HL-60 (cell line): ENCODE data around the gene BIVM.
"Not testable (repeated sequence)": the region's sequence is repeated elsewhere in the genome, so short reads cannot be mapped to it uniquely, and the experiment has no call there.

Experiments used
- DNase-seq, 2 experiments: peaks; one replicate each; pipeline ENCODE4 v3.0.0-alpha.2; 2010 to 2020; ENCODE audit warnings: low read depth in 1 of 2, low spot score in 1 of 2
- H3K27ac ChIP-seq: fragments of 250-450 bp; sonication (Bioruptor Pico); replicated peaks from 2 replicates; pipeline ENCODE4 v1.5.1; 2020; ENCODE audit warnings: mild to moderate bottlenecking, moderate library complexity
- H3K27me3 ChIP-seq: fragments of 250-450 bp; sonication (Bioruptor Pico); 2 replicates; pipeline ENCODE4 v1.5.1; 2021; ENCODE audit warnings: mild to moderate bottlenecking, moderate library complexity; ENCODE audit not compliant: insufficient read depth, poor library complexity, severe bottlenecking
- H3K4me3 ChIP-seq: replicated peaks from 2 replicates; pipeline ENCODE4 v1.5.1; 2011; ENCODE audit warnings: mild to moderate bottlenecking, control low read depth, low read length; ENCODE audit not compliant: insufficient read depth
- CTCF ChIP-seq: IDR thresholded peaks from one replicate; pipeline ENCODE4 v1.5.1; 2011; ENCODE audit warnings: low read length, control low read depth, inconsistent platforms; ENCODE audit not compliant: insufficient read depth
- GABPA ChIP-seq: IDR thresholded peaks from 2 replicates; pipeline ENCODE4 v1.6.1; 2012; ENCODE audit warnings: low read depth
- POLR2AphosphoS5 ChIP-seq: IDR thresholded peaks from 2 replicates; pipeline ENCODE4 v1.6.1; 2012; ENCODE audit warnings: low read depth
- REST ChIP-seq: IDR thresholded peaks from 2 replicates; pipeline ENCODE4 v1.6.1; 2012; ENCODE audit warnings: low read depth; ENCODE audit not compliant: insufficient replicate concordance
- SPI1 ChIP-seq: IDR thresholded peaks from 2 replicates; pipeline ENCODE4 v1.6.1; 2012; ENCODE audit warnings: low read depth, mild to moderate bottlenecking, borderline replicate concordance

Gene BIVM

GRCh38 chr13:102779436-102780159 lies 19.3 kb upstream of the BIVM start:
- Histone ChIP-seq H3K4me3 (no peak overlapping the region), H3K27ac (peak overlapping the region; percentile 56), H3K27me3 (no peaks in the 10 kb centered on the region)
- TF ChIP-seq GABPA (peak; percentile 20; the same call in 1 of the 2 replicates), POLR2AphosphoS5 (peak; percentile 68), CTCF (no peak), REST (peak; percentile 21), SPI1 (peak; percentile 33; the same call in 1 of the 2 replicates)
- peak in 1 of 2 experiments; percentile 68 for DNase-seq

- not testable (repeated sequence) for H3K4me3 ChIP-seq, H3K27me3 ChIP-seq, DNase-seq
- TF ChIP-seq SPI1, result peak; percentile 48
- peak overlapping the region; percentile 56 for H3K27ac ChIP-seq
Observed at GRCh38 chr13:102780656-102781055, 18.3 kb upstream of the BIVM start.

- no peak for DNase-seq
- no peaks in the 10 kb centered on the region for H3K27me3 ChIP-seq
- no peak overlapping the region for H3K4me3 ChIP-seq
- no peak overlapping the region for H3K27ac ChIP-seq
- TF ChIP-seq CTCF, result no peak
- no peak for TF ChIP-seq GABPA
- no peak for TF ChIP-seq POLR2AphosphoS5
- no peak for TF ChIP-seq SPI1
- TF ChIP-seq REST, result no peak
Observed at GRCh38 chr13:102781591-102781990, 17.3 kb upstream of the BIVM start.

GRCh38 chr13:102784483-102784882 lies 14.4 kb upstream of the BIVM start:
- H3K27ac ChIP-seq, result no peak overlapping the region
- TF ChIP-seq SPI1 (no peak), REST (no peak), GABPA (no peak), CTCF (no peak), POLR2AphosphoS5 (no peak)
- H3K27me3 ChIP-seq, result no peaks in the 10 kb centered on the region
- DNase-seq, result no peak
- H3K4me3 ChIP-seq, result no peak overlapping the region
